ENCODE data around the gene IL22RA1. TPM values are rescaled to one million over a fixed set of nuclear protein-coding genes. Genes with fewer than 3 reads are reported as not detected.
A peak's percentile ranks its signal among the peaks of the same experiment; 100 is the strongest.

IL22RA1 gene
- total RNA-seq, 1 experiment from 2014 or later = 1.2 TPM

DNA sequence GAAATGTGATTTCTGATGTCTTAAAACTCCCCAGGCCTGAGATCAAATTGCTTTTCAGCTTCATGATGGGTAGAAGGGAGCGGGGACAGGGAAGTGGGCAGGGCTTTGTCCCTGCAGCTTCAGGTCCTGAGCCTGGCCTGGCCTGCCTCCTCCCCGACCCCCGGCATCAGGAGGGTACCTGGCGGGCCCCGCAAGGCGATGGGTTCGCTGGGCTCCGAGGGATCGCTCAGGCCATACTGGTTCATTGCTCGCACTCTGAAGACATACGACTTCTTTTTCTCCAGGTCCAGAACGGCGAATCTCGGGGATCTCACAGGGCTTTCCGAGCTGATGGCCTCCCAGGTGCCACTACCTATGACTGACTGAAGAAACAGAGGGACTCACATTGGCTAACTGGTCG, 56.5 kb downstream of the IL22RA1 start:
- BruUV-seq (replicated peaks) = no TSS peak
- Histone ChIP-seq H3K9ac (ENCODE audit: low read length) (no peak overlapping the region), H3K4me1 (ENCODE audit: insufficient read depth, low read length) (no peaks in the 10 kb centered on the region), H3K4me3 (ENCODE audit: low read length) (no peak overlapping the region), H3K27me3 (ENCODE audit: low read length) (no peaks in the 10 kb centered on the region), H3K36me3 (ENCODE audit: low read depth, low read length) (no peaks in the 10 kb centered on the region), H3K27ac (ENCODE audit: low read length) (no peak overlapping the region), H3K79me2 (ENCODE audit: low read length) (no peaks in the 10 kb centered on the region), H3K9me2 (replicated peaks; ENCODE audit: low read length) (no peaks in the 10 kb centered on the region), H3K9me3 (ENCODE audit: low read length) (no peaks in the 10 kb centered on the region), H3K4me2 (ENCODE audit: low read length) (no peak overlapping the region), H4K20me1 (ENCODE audit: low read length) (no peaks in the 10 kb centered on the region), H3F3A (ENCODE audit: low read length, unreplicated experiment) (no peaks in the 10 kb centered on the region), H2AFZ (ENCODE audit: low read length) (no peak overlapping the region)
- DNase-seq (no peak), ATAC-seq (no peak)
- intact Hi-C loops (cut with micrococcal nuclease) = no loop called here
- CTCF ChIA-PET = no interaction called here
- TF ChIP-seq EZH2phosphoT487 (IDR thresholded peaks at IDR 0.05; ENCODE audit: borderline replicate concordance, low read length) = no peak
- TF ChIP-seq, protein P1, sequence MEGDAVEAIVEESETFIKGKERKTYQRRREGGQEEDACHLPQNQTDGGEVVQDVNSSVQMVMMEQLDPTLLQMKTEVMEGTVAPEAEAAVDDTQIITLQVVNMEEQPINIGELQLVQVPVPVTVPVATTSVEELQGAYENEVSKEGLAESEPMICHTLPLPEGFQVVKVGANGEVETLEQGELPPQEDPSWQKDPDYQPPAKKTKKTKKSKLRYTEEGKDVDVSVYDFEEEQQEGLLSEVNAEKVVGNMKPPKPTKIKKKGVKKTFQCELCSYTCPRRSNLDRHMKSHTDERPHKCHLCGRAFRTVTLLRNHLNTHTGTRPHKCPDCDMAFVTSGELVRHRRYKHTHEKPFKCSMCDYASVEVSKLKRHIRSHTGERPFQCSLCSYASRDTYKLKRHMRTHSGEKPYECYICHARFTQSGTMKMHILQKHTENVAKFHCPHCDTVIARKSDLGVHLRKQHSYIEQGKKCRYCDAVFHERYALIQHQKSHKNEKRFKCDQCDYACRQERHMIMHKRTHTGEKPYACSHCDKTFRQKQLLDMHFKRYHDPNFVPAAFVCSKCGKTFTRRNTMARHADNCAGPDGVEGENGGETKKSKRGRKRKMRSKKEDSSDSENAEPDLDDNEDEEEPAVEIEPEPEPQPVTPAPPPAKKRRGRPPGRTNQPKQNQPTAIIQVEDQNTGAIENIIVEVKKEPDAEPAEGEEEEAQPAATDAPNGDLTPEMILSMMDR (conservative IDR thresholded peaks at IDR 0.05; ENCODE audit: low read depth, low read length) = no peak
- no peak for TF ChIP-seq EZH2 (IDR thresholded peaks at IDR 0.05; ENCODE audit: low read length, unreplicated experiment)
- POLR2A ChIA-PET (ENCODE audit: unreplicated experiment) = no interaction called here

DNA sequence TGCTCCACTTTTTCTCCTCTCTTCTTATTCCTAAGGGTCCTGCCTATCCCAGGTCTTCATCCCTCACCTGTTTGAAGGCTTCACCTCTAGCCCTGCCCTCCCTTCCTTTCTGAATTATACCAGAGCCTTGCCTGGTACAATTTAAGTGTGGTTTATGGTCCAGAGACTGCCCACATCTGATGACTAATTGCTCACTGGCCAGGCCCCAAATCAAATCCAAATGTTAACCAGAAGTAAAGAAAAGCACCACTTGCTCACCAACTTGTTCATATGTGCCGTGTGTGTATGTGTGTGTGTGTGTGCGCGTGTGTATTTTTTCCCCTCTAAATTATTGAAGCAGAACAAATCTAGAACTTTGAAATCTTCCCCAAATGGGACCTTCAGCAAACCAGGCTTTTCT, 57.4 kb downstream of the IL22RA1 start:
- Histone ChIP-seq H3K9me2 (replicated peaks; ENCODE audit: low read length) (no peaks in the 10 kb centered on the region), H3K4me3 (ENCODE audit: low read length) (no peak overlapping the region), H3K27me3 (ENCODE audit: low read length) (no peaks in the 10 kb centered on the region), H3K4me1 (ENCODE audit: insufficient read depth, low read length) (no peaks in the 10 kb centered on the region), H3K9ac (ENCODE audit: low read length) (no peak overlapping the region), H4K20me1 (ENCODE audit: low read length) (no peaks in the 10 kb centered on the region), H3F3A (ENCODE audit: low read length, unreplicated experiment) (no peaks in the 10 kb centered on the region), H3K36me3 (ENCODE audit: low read depth, low read length) (no peaks in the 10 kb centered on the region), H3K4me2 (ENCODE audit: low read length) (no peak overlapping the region), H3K9me3 (ENCODE audit: low read length) (no peaks in the 10 kb centered on the region), H2AFZ (ENCODE audit: low read length) (no peak overlapping the region), H3K27ac (ENCODE audit: low read length) (no peak overlapping the region), H3K79me2 (ENCODE audit: low read length) (no peaks in the 10 kb centered on the region)
- TF ChIP-seq, protein P1 (conservative IDR thresholded peaks at IDR 0.05; ENCODE audit: low read depth, low read length) = no peak
- TF ChIP-seq EZH2 (IDR thresholded peaks at IDR 0.05; ENCODE audit: low read length, unreplicated experiment) = no peak
- POLR2A ChIA-PET (ENCODE audit: unreplicated experiment) = no interaction called here
- intact Hi-C loops (cut with micrococcal nuclease) = no loop called here
- peak; percentile 73 for ATAC-seq
- CTCF ChIA-PET = no interaction called here
- peak; percentile 51 for DNase-seq
- BruUV-seq (replicated peaks) = no TSS peak

DNA sequence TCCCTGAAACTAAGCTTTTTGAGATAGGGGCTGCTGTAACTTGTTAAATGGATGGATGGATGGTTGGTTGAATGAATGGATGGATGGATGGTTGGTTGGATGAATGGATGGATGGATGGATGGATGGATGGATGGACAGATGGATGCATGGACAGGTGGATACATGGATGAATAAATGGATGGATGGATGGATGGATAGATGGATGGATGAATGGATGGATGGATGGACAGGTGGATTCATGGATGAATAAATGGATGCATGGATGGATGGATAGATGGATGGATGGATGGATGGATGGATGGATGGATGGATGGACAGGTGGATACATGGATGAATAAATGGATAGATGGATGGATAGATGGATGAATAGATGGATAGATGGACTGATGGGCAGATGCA, 57.9 kb downstream of the IL22RA1 start:
- Histone ChIP-seq H3K27me3 (ENCODE audit: low read length) (no peaks in the 10 kb centered on the region), H3K27ac (ENCODE audit: low read length) (no peak overlapping the region), H3K36me3 (ENCODE audit: low read depth, low read length) (no peaks in the 10 kb centered on the region), H2AFZ (ENCODE audit: low read length) (no peak overlapping the region), H3K4me3 (ENCODE audit: low read length) (no peak overlapping the region), H3K9ac (ENCODE audit: low read length) (no peak overlapping the region), H3K4me2 (ENCODE audit: low read length) (no peak overlapping the region), H3F3A (ENCODE audit: low read length, unreplicated experiment) (no peaks in the 10 kb centered on the region), H3K79me2 (ENCODE audit: low read length) (no peaks in the 10 kb centered on the region), H4K20me1 (ENCODE audit: low read length) (no peaks in the 10 kb centered on the region), H3K9me3 (ENCODE audit: low read length) (no peaks in the 10 kb centered on the region), H3K9me2 (replicated peaks; ENCODE audit: low read length) (no peaks in the 10 kb centered on the region), H3K4me1 (ENCODE audit: insufficient read depth, low read length) (no peaks in the 10 kb centered on the region)
- DNase-seq (no peak), ATAC-seq (no peak)
- intact Hi-C loops (cut with micrococcal nuclease) = no loop called here
- TF ChIP-seq EZH2 (IDR thresholded peaks at IDR 0.05; ENCODE audit: low read length, unreplicated experiment) (no peak), EZH2phosphoT487 (IDR thresholded peaks at IDR 0.05; ENCODE audit: borderline replicate concordance, low read length) (no peak)
- TF ChIP-seq, protein P1 (conservative IDR thresholded peaks at IDR 0.05; ENCODE audit: low read depth, low read length) = no peak
- BruUV-seq (replicated peaks) = no TSS peak
- POLR2A ChIA-PET (ENCODE audit: unreplicated experiment) = no interaction called here
- CTCF ChIA-PET = no interaction called here

Data from PC-3 (cell line).